Activated naive CD4-positive, alpha-beta T cell (primary cell): ENCODE results near the gene SLC4A8.

ENCODE experiments used
- DNase-seq, 4 experiments: peaks; one replicate each; lab custom pipeline; 2025; lab: John Stamatoyannopoulos, UW

The SLC4A8 gene

DNA sequence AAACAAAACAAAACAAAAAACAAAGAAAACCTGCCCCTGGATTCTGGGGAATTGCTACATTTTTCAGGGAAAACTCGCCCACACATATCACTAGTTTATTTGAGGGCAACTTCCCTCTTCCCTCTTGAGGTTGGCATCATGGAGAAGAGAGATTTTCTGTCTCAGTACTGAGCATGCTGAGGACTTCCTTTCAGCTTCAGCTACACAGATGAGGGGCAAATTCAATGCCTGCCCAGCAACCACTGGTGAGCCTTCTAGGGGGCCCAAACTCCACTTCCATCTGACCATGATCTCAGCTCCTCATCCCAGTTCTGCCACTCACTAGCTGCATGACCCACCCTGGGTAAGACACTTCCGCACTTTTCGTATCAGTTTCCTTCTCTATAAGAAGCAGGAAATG, 103.3 kb downstream of the SLC4A8 start:
- DNase-seq, result no peak

DNA sequence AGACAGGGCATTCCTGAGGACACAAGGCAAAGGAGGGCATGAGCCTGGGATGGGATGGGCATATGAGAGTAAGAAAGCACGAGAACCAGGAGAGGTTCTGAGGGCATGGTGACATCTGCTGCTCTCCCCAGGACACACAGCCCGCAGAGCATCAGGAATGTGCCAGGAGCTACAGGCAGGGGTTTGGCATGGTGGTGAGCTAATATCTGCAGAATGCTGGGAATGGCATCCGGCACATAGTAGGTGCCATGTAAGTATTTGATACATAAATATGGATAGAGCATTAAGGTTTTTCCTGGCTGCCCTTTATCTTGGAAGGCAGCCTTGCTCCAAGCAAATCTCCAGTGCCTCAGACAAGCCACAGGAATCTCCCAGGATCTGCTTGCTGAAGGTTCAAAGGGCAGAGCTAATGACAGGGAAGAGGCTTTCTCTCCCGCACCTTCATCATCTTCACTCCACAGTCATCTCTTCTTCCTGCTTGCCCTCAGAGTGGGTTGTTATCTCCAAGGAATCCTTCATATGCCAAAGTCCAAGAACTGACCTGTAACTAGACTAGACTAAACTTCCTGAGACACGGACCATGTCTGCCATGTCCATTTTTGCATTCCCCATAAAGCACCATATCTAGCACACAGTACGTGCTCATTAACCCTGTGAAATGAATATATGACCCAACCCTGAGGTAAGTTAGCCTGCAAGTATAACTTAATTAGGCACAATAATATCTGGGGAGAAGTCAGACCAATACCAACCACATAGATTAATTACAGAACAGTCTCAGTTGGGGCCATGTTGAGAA, 104.4 kb downstream of the SLC4A8 start:
- no peak for DNase-seq

GRCh38 chr12:51529651-51529970, 105.0 kb downstream of the SLC4A8 start:
- no peak for DNase-seq

DNA sequence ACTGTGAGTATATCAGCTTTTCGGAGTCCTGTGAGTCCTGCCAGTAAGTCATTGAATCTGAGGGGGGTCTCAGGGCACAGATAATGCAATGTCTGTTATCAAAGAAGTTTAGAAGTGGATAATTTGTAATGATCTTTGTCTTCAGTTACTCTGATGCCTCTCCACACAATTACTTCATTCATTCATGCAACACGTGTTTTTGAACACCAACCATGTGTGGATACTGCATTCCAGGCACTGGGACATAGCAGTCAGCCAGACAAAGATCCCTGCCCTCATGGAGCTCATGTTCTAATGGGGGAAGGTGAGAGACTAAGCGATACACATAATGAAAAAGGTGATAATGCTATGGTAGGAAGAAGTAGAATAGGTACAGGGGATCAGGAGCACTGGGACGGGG, 105.6 kb downstream of the SLC4A8 start:
- DNase-seq, result no peak

GRCh38 chr12:51531284-51531977, 106.8 kb downstream of the SLC4A8 start:
- DNase-seq, result no peak

DNA sequence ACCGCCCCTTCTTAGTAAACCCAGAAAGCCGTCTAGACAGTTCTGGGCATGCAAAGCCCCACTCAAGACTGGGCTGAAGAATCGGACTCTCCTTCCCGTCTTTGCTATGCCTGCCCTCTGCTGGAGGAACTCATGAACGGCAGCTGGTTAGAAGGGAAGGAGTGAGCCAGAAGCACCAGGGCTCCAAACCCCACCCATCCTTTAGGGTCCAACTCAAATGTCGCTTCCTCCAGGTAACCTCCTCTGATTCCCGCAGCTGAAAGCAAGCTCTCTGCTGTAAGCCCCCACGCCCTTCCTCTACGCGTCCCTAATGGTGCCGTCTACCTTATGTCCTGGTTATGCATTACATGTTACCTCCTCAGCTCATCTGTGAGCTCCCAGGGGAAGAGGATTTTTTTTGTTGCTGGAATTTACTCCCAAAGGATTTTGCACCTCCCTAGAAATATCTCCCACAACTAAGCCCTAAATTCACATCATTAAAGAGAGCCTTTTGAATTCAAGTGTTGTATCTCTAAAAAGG, 107.4 kb downstream of the SLC4A8 start:
- DNase-seq, result peak; percentile 17 to 59 (median 39)

GRCh38 chr12:51533799-51534198, 109.2 kb downstream of the SLC4A8 start:
- DNase-seq, result no peak

DNA sequence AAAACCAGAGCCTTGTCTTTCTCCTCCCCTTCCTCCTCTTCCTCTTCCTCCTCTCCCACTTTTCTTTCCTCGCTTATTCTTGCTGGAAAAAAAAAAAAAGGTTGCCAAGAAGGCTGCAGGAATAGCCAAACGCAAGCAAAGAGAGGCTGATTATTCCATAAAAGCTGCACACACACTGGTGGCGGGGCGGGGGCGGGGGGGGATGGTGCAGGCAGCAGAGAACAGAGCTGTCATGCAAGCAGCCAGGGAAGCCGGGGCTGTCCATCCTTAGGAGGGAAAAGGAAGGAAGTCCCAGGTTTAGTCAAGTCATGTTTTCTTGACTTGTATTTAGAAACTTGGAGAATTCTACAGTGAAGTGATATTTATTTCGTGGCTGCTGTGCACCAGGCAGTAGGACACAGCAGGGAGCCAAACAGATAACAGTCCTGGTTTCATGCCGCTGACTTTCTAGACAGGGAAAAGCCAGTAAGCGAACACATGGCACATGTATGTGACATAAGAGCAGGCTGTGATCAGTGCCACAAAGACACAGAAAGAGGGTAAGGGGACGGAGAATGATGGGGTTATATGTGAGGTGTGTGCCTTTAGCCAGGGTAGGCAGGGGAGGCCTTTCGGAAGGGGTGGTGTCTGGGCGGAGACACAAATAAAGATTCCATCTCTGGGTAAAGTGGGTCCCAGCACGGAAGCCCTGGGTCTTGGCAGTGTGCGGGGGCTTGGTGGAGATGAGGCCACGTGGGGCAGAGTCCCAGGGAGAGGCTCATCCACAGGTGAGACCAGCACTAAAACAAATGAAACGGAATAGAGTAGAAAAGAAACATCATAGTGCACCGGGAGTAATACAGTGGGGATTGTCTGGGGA, 109.8 kb downstream of the SLC4A8 start:
- no peak for DNase-seq

- no peak for DNase-seq
These were observed 111.5 kb downstream of the SLC4A8 start for GRCh38 chr12:51536159-51536558.

DNA sequence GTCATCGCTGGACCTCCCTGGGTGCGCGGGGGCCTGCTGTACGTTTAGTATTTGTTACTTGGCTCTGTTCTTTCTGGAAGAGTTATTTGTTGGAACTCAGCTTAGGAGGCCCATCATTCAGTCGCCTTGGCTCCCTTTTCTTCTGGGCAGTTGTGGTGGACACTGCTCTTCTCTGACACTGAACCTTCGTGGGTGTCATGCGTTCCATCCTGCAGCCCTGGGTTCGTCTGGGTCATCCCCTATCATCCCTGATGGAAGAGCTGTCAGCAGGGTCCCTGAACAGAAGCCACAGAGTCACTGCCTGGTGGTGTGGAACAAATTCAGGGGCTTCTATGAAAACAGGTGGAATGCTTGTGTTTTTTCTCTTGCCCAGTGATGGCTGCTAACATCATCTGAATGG, 113.5 kb downstream of the SLC4A8 start:
- no peak for DNase-seq

DNA sequence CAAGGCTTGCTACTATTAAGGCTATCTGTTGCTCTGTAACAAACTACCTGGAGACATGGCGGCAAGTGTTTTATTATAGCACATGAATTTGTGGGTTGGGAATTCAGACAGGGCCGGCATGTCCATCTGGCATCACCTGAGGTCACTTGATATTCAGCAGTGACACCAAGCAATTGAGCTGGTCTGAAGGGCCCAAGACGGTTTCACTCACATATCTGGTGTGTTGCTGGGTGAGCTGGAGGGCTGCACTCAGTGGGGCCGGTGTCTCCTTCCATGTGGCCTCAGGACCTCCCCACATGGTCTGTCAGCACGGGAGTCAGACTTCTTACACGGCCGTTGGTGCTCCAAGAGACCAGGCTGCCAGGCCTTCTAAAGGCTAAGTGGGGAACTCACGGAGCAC, 114.0 kb downstream of the SLC4A8 start:
- no peak for DNase-seq

- DNase-seq, result no peak
These were observed 116.4 kb downstream of the SLC4A8 start for GRCh38 chr12:51540996-51541395.

- no peak for DNase-seq
These were observed 121.5 kb downstream of the SLC4A8 start for GRCh38 chr12:51546097-51546496.

DNA sequence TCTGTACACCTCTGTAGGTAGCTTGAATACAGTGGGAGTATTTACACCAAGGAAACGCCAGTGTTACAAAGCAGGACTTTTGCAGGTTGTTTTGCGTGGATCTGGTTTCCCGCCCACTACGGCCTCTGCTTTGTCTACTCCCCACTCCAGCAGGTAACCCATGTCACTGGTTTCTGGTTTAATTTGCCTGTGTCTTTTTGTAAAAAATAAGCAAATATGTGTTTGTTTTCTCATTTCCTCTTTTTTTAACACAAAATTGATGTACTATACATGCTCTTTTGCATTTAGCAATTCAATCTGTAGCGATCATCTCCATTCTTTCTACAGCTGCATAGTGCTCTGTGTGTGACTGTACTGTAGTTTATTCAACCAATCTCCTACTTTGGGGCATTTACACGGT, 123.0 kb downstream of the SLC4A8 start:
- DNase-seq, result no peak

GRCh38 chr12:51548241-51548640, 123.6 kb downstream of the SLC4A8 start:
- no peak for DNase-seq

DNA sequence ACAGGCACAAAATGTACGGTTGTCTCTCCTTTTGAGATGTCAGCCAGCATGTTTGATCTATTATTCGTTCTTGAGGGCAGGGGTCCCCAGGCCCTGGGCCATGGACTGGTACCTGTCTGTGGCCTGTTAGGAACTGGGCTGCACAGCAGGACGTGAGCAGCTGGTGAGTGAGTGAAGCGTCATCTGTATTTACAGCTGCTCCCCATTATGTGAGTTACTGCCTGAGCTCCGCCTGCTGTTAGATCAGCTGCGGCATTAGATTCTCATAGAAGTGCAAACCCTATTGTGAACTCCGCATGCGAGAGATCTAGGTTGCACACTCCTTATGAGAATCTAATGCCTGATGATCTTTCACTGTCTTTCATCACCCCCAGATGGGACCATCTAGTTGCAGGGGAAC, 125.0 kb downstream of the SLC4A8 start:
- no peak for DNase-seq
